Esophagus mucosa (tissue), 1 donor: ENCODE data around the gene SMIM12. TPM values are rescaled to one million over a fixed set of nuclear protein-coding genes. Genes with fewer than 3 reads are reported as not detected.

Experiments
- total RNA-seq: library from RNA; stranded (reverse); gene quantifications from one replicate; pipeline ENCODE4 v1.2.4, GENCODE V29; 2023
- donor health status: DM: yes; HTN: yes; CAD: no.

The SMIM12 gene
- total RNA-seq, 1 donor from 2014 or later: 40.4 TPM

Other genes with a start within 250 kb of the SMIM12 start
- 78.8 TPM for gene GJB5, start 104.7 kb downstream of the SMIM12 start, total RNA-seq
- gene GJB4, start 100.0 kb downstream of the SMIM12 start, total RNA-seq: 1.4 TPM
- 61.7 TPM for gene GJB3, start 78.5 kb downstream of the SMIM12 start, total RNA-seq
- 2.0 TPM for gene GJA4, start 66.8 kb downstream of the SMIM12 start, total RNA-seq
- 0.28 TPM for gene DLGAP3, start 69.9 kb upstream of the SMIM12 start, total RNA-seq
- 4.2 TPM for gene TMEM35B, start 125.6 kb upstream of the SMIM12 start, total RNA-seq
- gene ZMYM6, start 172.2 kb upstream of the SMIM12 start, total RNA-seq: 14.9 TPM
- gene ZMYM1, start 219.6 kb upstream of the SMIM12 start, total RNA-seq: 17.5 TPM